NOMO-1 treated with DMSO at 0.1 percent for 48 hours (cell line): ENCODE measurements around the gene TENM4.

Source experiments
- DNase-seq: peaks from one replicate; lab custom pipeline; 2025; ENCODE audit not compliant: unreplicated experiment; lab: John Stamatoyannopoulos, UW

TENM4 gene

GRCh38 chr11:79186669-79187068, 254.2 kb downstream of the TENM4 start:
- DNase-seq, result no peak

DNA sequence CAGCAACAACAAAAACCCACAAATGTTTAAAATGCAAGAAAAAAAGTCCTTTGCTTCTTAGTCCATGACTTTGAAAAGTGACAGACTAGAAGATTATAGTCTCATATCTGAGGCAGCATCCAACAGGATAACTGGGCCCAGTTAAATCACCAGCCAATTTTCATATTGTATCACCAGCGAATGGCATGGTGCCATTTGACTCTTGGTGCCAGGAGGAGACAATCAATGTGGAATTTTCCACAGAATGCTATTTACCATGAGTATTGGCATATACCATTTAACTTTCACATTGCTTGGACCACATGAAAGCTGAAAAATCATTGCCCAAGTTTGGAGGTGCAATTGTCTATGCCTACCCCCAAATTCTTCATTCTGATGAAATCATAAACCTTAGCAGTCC, 255.5 kb downstream of the TENM4 start:
- DNase-seq, result no peak

GRCh38 chr11:79184285-79184684, 256.5 kb downstream of the TENM4 start:
- DNase-seq, result no peak

DNA sequence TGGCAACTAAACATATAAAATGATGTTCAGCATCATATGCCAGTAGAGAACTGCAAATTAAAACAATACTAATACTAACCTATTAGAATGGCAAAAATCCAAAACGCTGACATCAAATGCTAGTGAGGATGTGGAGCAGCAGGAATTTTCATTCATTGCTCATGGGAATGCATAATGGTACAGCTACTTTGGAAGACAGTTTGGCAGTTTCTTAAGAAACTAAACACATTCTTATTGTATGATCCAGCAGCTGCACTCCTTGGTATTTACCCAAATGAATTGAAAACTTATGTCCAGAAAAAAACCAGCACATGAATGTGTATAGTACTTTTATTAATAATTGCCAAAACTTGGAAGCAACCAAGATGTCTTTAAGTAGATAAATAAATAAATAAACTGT, 258.0 kb downstream of the TENM4 start:
- no peak for DNase-seq

DNA sequence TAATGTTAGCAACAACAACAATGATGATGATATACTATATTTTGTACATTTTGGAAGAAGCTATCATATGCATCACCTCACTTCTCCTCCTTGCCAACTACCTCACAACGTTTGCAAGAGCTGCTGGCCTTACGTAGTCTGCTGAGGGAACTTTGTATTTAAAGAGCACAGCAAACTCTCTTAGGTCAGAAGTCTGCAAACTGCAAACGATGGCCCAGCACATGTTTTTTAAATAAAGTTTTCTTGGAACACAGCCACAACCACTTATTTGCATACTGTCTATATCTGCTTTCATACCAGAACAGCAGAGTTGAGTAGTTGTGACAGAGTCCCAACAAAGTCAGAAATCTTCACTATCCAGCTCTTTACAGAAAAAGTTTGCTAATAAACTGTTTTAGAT, 261.7 kb downstream of the TENM4 start:
- no peak for DNase-seq

- DNase-seq, result no peak
Observed at GRCh38 chr11:79174045-79175008, 266.5 kb downstream of the TENM4 start.

DNA sequence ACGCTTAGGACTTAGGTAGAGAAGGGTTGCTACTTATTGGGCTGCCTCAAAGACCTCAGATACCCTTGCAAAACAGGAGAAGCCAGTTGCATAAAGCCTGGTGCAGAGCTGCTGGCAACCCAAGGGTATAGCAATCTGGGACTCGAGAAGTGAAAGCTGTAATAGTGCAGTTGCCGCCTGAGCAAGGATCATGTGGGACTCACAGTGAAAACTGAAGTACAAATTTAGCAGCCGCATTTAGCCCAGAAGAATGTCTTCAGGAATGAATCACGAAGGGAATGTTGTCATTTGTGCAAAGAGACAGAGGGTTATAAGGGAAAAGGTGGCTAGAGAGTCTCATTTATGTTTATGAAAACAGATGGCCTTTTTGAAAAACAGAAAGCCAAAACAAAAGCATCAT, 267.2 kb downstream of the TENM4 start:
- DNase-seq, result peak; percentile 68

DNA sequence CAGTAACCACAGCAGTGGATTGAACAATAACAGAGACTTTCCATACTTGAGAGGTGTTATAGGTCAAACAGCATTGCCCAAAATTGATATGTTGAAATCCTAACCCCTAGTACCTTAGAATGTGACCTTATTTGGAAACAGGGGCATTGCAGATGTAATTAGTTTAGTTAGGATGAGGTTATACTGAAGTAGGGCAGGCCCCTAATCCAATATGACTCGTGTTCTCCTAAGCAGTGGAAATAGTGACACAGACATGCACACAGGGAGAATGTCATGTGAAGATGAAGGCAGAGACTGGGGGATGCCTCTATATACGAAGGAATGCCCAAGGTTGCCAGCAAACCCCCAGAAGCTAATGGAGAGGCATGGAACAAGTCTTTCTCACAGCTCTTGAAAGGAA, 270.5 kb downstream of the TENM4 start:
- DNase-seq, result no peak

- no peak for DNase-seq
Observed at GRCh38 chr11:79168530-79169110, 272.2 kb downstream of the TENM4 start.

DNA sequence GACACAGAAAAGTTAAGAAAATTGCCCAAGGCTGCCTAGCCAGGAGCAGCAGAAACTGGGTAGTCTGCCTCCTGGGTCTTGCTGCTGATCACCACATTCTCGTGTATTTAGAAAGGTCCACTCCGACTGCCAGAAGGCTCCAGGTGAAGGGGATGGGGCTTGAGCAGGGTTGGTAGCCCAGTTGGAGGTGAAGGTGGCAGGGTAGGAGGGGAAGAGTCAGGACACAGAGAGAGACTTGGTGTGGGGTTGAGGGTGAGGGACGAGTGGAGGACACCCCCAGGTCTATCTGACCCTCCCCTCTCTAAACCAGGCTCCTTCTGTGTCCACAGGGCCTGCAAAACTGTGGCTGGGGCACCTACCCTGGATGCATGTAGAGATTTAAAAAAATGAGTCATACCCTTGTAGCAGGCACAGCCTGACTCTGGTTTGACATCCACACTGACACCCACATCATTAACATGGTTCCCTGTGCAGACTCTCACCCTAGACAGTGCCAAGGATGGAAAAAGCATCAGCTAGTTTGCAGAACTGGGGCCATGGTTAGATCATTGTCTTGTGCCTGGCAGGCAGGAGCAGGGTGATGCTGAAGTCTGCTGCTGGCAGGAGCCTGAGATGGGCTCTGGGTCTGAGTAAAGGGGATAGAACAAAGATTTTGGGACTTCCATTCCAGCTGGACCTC, 273.2 kb downstream of the TENM4 start:
- no peak for DNase-seq

GRCh38 chr11:79165908-79166307, 274.9 kb downstream of the TENM4 start:
- no peak for DNase-seq

GRCh38 chr11:79160791-79161403, 279.9 kb downstream of the TENM4 start:
- peak; percentile 40 for DNase-seq

DNA sequence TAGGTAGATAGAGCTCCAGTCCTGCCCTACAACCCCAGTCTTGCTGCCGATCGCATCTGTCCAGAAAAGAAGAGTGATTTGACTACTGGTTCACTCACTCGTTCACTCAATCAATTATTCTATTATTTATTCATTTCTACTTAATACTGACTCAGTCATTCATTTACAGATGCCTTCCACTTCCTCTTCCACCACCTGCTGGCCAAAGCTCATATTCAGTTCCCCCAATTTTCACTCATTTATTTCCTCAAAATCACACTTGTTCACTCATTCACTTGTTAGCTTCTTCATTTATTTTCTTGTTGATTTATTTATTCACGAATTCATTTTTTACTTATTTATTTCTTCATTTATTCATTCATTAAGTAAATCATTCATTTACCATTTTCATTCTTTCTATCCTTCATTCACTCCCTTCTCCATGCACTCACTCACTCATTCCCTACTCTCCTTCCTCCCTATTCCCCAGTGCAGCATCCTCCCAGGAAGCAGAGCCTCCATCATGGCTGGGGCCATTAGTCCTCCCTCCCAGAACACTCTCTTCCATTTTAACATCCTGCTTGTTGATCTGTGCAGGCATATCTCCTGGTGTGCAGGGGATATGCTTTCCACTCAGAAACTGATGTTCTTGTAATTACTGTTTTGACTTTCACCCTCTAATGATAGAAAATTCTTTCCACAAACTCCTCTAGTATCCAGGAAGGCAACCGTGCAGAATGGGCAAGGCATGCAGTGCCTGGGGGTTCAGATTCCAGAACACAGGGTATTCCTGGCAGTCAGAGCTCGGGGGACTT, 281.0 kb downstream of the TENM4 start:
- peak; percentile 16 for DNase-seq

DNA sequence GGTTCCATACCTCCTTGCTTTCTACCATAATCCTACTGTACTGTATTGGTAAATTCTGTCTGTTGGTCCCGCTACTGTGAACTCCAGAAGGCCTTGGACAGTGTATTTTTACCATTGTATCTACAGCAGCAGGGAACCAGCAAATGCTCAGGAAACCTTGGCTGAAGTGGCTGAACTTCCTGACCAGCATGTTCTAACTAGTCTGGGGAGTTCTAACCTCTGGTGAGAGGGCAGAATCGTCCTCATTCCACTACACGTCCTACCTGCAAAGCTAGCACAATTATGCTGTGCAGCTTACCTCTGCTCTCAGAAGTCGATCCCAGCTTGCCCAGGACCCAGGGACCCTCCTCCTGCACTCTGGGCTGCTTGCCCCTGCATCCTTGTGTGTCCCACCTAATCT, 283.1 kb downstream of the TENM4 start:
- DNase-seq, result no peak

GRCh38 chr11:79156031-79156430, 284.8 kb downstream of the TENM4 start:
- DNase-seq, result no peak

DNA sequence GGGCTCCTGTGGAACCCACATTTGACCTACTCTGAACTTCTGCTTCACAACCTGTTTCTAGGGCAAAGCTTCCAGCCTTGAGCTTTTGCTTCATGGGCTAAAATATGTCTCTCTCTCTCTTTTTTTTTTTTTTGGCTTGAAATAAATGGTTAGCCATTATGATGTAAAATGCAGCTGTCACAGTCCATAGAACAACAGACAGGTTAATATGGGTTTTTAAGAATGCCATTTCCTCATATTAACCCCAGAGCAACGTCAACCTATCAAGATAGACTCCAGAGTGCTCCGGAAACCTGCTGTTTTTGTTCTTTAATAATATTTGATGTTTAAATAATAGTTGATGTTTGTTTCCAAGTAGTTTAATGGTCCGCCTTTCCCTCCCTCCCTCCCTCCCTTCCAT, 285.6 kb downstream of the TENM4 start:
- DNase-seq, result no peak

DNA sequence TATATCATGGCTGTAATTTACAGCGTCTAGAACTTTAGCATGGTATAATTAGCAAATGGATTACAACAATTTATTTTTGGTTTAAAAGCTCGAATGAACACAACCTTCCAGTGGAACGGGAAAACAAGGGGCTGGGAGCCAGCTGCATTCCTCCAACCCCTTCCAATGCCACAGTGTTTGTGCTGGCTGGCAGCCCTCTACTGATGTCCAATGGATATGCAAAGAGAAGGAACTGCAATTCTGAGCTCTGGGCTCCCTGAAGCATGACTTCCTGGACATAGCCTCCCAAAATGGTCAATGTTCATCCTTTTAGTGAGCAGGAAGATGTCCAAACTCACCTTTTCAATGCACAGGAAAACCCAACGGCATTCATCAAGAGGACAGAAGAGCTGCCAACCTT, 288.3 kb downstream of the TENM4 start:
- no peak for DNase-seq

DNA sequence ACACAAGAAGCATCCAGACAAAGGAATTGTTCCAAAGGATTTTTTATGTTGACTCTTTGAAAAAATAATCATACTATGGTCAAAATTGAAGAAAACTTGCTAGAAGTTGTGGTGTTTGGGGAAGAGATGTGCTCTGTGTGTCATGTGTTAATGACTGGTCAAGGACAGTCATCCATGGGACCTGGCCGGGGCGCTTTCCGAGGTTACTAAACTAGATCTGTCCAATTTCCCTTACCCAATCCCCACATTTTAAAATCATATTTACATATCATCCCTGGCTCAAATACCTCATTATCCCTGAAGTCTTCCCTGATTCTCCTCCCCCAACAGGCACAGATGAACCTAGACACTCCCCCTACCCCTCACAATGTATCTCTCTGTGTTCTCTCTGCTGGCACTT, 289.4 kb downstream of the TENM4 start:
- DNase-seq, result no peak

DNA sequence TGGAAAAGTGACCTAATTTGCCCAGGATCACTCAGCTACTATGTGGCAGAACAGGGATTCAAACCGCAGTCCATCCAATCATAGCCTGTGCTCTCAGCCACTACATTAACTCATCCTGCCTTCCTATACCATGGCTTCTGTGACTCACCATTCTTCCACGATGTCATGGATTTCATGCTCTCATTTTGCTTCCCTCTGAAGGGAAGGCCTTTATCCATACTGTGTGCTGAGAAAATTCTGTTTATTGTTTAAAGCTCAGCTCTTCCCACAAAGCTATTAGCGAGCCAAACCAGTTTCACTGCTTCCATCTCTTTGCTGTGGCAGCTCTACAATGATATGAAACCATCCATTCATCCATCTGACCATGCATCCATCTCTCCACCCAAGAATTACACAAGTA, 289.9 kb downstream of the TENM4 start:
- DNase-seq, result no peak

DNA sequence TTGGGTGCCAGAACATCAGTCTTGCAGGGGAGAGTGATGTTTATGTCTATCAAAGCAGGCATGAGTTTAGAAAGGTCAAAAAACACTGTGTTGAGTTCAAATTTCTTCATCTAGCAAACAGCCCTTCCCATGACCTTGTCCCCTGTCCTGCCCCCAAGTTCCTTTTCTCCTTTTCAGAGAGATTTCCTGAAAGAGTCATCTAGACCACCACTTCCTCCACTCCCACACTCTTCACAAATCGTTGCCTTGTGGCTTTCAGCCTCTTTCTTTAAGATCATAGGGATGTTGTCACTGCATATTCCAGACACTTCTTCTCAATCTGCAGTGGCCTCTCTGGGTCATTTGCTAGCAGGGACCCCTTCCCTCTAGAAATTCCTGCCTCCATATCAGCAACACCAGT, 290.5 kb downstream of the TENM4 start:
- peak; percentile 48 for DNase-seq

DNA sequence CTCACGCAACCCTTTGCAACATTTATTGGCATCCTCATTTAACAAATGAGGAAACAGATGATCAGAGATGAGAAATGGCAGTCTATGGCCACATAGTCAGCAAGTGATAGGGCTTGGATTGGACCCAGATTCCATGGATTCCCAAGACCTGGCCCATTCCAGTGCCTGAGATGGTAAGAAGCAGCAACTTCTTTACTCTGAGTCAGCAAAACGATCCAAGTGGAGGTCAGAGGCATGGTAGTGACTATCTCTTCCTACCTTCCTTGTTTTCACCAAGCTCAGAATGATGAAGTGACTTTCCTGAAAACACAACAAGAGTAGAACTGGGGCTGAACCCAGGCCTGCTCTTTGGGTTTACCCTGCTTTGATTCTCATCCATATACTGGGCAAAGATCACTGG, 293.1 kb downstream of the TENM4 start:
- no peak for DNase-seq
